Astrocyte (in vitro differentiated cells and primary cell): ENCODE results near the gene LIPC. TPM values are rescaled to one million over a fixed set of nuclear protein-coding genes. Genes with fewer than 3 reads are reported as not detected.

Experiments used
- DNase-seq: peaks from one replicate; pipeline ENCODE4 v3.0.0-alpha.2; 2010; ENCODE audit warnings: low read depth
- FAIRE-seq: peaks from 2 replicates; lab custom pipeline; 2011; peaks lifted over from hg19 to GRCh38; lab: Jason Lieb, UNC
- H2AFZ ChIP-seq: 2 replicates; pipeline ENCODE4 v1.6.0; 2012; ENCODE audit warnings: low read depth, low read length, inconsistent platforms
- H3K27ac ChIP-seq: 2 replicates; pipeline ENCODE4 v1.5.1; 2011; ENCODE audit warnings: low read depth, low read length, inconsistent platforms
- H3K27me3 ChIP-seq: 2 replicates; pipeline ENCODE4 v1.6.0; 2011; ENCODE audit warnings: low read length, inconsistent platforms; ENCODE audit not compliant: insufficient read depth
- H3K36me3 ChIP-seq: 2 replicates; pipeline ENCODE4 v1.5.1; 2011; ENCODE audit warnings: low read length, inconsistent platforms; ENCODE audit not compliant: insufficient read depth
- H3K4me1 ChIP-seq: 2 replicates; pipeline ENCODE4 v1.5.1; 2011; ENCODE audit warnings: low read length, inconsistent platforms; ENCODE audit not compliant: insufficient read depth
- H3K4me2 ChIP-seq: 2 replicates; pipeline ENCODE4 v1.6.0; 2012; ENCODE audit warnings: low read length, inconsistent platforms
- H3K4me3 ChIP-seq: 2 replicates; pipeline ENCODE4 v1.5.1; 2011; ENCODE audit warnings: low read depth, mild to moderate bottlenecking, low read length, inconsistent platforms; ENCODE audit not compliant: insufficient read depth
- H3K79me2 ChIP-seq: 2 replicates; pipeline ENCODE4 v1.6.0; 2012; ENCODE audit warnings: mild to moderate bottlenecking, low read length, inconsistent platforms; ENCODE audit not compliant: insufficient read depth
- H3K9ac ChIP-seq: 2 replicates; pipeline ENCODE4 v1.6.0; 2012; ENCODE audit warnings: mild to moderate bottlenecking, low read length, inconsistent platforms
- H3K9me3 ChIP-seq: 2 replicates; pipeline ENCODE4 v1.5.1; 2012; ENCODE audit warnings: low read depth, mild to moderate bottlenecking, low read length, inconsistent platforms; ENCODE audit not compliant: insufficient read depth
- H4K20me1 ChIP-seq: 2 replicates; pipeline ENCODE4 v1.6.0; 2012; ENCODE audit warnings: low read length, inconsistent platforms; ENCODE audit not compliant: insufficient read depth
- H3K27ac Mint-ChIP-seq: one replicate; pipeline ENCODE4 v1.8.0; 2021; ENCODE audit warnings: mild to moderate bottlenecking, mixed read lengths; ENCODE audit not compliant: unreplicated experiment
- H3K27me3 Mint-ChIP-seq: one replicate; pipeline ENCODE4 v1.8.0; 2021; ENCODE audit warnings: low read depth, mixed read lengths; ENCODE audit not compliant: unreplicated experiment
- H3K36me3 Mint-ChIP-seq: one replicate; pipeline ENCODE4 v1.8.0; 2021; ENCODE audit warnings: low read depth, mixed read lengths; ENCODE audit not compliant: unreplicated experiment
- H3K4me1 Mint-ChIP-seq: one replicate; pipeline ENCODE4 v1.8.0; 2021; ENCODE audit warnings: low read depth, mixed read lengths; ENCODE audit not compliant: unreplicated experiment
- H3K4me3 Mint-ChIP-seq: one replicate; pipeline ENCODE4 v1.8.0; 2021; ENCODE audit warnings: mild to moderate bottlenecking, moderate library complexity, mixed read lengths; ENCODE audit not compliant: unreplicated experiment
- H3K9me3 Mint-ChIP-seq: one replicate; pipeline ENCODE4 v1.8.0; 2021; ENCODE audit warnings: mild to moderate bottlenecking, mixed read lengths; ENCODE audit not compliant: unreplicated experiment
- EZH2 ChIP-seq: IDR thresholded peaks from 2 replicates; pipeline ENCODE4 v1.6.1; 2012; ENCODE audit warnings: mild to moderate bottlenecking, low read length, inconsistent platforms; ENCODE audit not compliant: insufficient read depth
- total RNA-seq: library from RNA; stranded (reverse); gene quantifications from 2 replicates; pipeline ENCODE4 v1.2.1, GENCODE V29; 2021
- TF ChIP-seq, protein P1 (sequence below): IDR thresholded peaks from 2 replicates; pipeline ENCODE4 v1.5.1; 2011; ENCODE audit warnings: low read depth, mild to moderate bottlenecking, inconsistent platforms, low read length, moderate library complexity; ENCODE audit not compliant: insufficient read depth

The LIPC gene
- total RNA-seq, 1 donor from 2014 or later = not detected

DNA sequence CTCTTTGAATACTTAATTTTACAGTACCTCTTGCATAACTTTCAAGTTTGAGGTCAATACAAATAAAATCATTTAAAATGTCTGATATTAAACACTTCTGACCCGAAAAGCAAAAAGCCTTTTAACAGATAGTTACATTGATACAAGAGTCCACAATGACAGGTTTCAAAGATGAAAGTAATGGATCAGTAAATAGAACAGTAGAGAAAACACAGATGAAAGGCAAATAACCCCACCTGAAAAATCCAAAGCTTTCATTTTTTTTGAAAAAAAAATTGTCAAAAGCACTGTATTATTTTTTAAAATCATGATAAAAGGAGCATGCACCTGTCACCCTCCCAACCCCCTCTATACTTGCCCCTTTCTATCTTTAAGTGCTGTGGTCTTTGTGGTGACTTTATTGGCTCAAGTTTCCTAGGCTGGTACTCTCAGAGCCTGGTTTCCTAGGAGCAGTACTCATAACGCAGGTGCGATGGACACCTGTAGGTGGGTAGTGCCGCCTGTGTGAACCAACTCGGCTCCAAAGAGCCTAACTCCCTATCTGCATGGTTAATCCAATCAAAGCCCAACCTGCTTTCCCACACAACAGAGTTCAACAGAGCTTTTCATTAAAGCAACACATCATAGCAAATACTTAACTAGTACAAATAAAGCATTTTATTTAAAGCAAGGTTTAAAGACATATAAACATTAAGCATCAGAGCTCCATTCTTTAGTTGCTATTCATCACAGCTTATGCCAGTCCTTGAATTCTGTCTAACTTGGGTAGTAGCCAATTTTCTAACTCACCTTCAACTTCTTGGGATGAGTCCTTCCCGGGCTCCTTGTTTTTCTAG, 32.2 kb downstream of the LIPC start:
- no peaks in the 10 kb centered on the region for H4K20me1 ChIP-seq
- TF ChIP-seq, protein P1, sequence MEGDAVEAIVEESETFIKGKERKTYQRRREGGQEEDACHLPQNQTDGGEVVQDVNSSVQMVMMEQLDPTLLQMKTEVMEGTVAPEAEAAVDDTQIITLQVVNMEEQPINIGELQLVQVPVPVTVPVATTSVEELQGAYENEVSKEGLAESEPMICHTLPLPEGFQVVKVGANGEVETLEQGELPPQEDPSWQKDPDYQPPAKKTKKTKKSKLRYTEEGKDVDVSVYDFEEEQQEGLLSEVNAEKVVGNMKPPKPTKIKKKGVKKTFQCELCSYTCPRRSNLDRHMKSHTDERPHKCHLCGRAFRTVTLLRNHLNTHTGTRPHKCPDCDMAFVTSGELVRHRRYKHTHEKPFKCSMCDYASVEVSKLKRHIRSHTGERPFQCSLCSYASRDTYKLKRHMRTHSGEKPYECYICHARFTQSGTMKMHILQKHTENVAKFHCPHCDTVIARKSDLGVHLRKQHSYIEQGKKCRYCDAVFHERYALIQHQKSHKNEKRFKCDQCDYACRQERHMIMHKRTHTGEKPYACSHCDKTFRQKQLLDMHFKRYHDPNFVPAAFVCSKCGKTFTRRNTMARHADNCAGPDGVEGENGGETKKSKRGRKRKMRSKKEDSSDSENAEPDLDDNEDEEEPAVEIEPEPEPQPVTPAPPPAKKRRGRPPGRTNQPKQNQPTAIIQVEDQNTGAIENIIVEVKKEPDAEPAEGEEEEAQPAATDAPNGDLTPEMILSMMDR = no peak
- no peak for TF ChIP-seq EZH2
- no peaks in the 10 kb centered on the region for H3K27me3 ChIP-seq
- FAIRE-seq = no peak
- peaks cover 15% of the 10 kb centered on the region for H3K4me1 Mint-ChIP-seq
- no peaks in the 10 kb centered on the region for H3K79me2 ChIP-seq
- DNase-seq = peak; percentile 29
- H3K36me3 ChIP-seq = no peaks in the 10 kb centered on the region
- H3K4me1 ChIP-seq = peaks cover 4% of the 10 kb centered on the region
- H3K9ac ChIP-seq = no peak overlapping the region
- no peak overlapping the region for H3K4me3 Mint-ChIP-seq
- H3K9me3 ChIP-seq = no peaks in the 10 kb centered on the region
- H3K9me3 Mint-ChIP-seq = peaks cover 2% of the 10 kb centered on the region
- no peak overlapping the region for H3K4me2 ChIP-seq
- H3K27me3 Mint-ChIP-seq = no peaks in the 10 kb centered on the region
- no peak overlapping the region for H2AFZ ChIP-seq
- no peak overlapping the region for H3K4me3 ChIP-seq
- no peak overlapping the region for H3K27ac Mint-ChIP-seq
- H3K36me3 Mint-ChIP-seq = no peaks in the 10 kb centered on the region
- no peak overlapping the region for H3K27ac ChIP-seq

DNA sequence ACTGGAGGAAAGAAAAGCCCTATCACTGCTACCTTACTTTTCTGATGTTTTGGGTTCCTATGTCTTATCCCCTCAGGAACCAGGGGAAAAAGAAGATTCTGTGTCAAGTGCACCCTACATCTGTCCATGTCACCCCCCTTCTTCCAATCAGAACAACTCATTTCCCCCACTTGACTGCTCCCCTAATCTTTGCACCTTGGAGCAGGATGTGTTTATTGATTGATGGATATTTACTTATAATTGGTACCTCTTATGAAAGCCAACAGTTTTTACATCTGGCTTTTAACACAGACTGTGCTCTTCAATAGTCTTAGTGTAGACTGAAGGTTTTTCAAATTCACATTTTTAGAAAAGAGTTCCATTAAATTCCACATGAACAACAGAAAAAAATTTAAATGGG, 33.3 kb downstream of the LIPC start:
- Mint-ChIP-seq H3K36me3 (no peaks in the 10 kb centered on the region), H3K27ac (no peak overlapping the region), H3K27me3 (no peaks in the 10 kb centered on the region), H3K4me1 (peaks cover 21% of the 10 kb centered on the region), H3K9me3 (peaks cover 2% of the 10 kb centered on the region), H3K4me3 (no peak overlapping the region)
- H2AFZ ChIP-seq = no peak overlapping the region
- no peaks in the 10 kb centered on the region for H3K36me3 ChIP-seq
- no peak overlapping the region for H3K27ac ChIP-seq
- H3K79me2 ChIP-seq = no peaks in the 10 kb centered on the region
- DNase-seq (no peak), FAIRE-seq (no peak)
- H3K27me3 ChIP-seq = no peaks in the 10 kb centered on the region
- no peak overlapping the region for H3K4me2 ChIP-seq
- H4K20me1 ChIP-seq = no peaks in the 10 kb centered on the region
- H3K9me3 ChIP-seq = no peaks in the 10 kb centered on the region
- H3K9ac ChIP-seq = no peak overlapping the region
- H3K4me1 ChIP-seq = peaks cover 11% of the 10 kb centered on the region
- TF ChIP-seq, protein P1 = no peak
- no peak for TF ChIP-seq EZH2
- no peak overlapping the region for H3K4me3 ChIP-seq
